GM18508 (cell line): ENCODE results near the gene G2E3.
"Not testable (repeated sequence)": the region's sequence is repeated elsewhere in the genome, so short reads cannot be mapped to it uniquely, and the experiment has no call there.

Experiments used
- ATAC-seq: cut with Tn5 transposase; IDR thresholded peaks from one replicate; pipeline ENCODE4 v1.9.1; 2021; ENCODE audit warnings: moderate number of reproducible peaks; ENCODE audit not compliant: insufficient read depth, unreplicated experiment

The G2E3 gene

GRCh38 chr14:30600922-30601918 is 42.3 kb downstream of the G2E3 start:
- ATAC-seq, result no peak

DNA sequence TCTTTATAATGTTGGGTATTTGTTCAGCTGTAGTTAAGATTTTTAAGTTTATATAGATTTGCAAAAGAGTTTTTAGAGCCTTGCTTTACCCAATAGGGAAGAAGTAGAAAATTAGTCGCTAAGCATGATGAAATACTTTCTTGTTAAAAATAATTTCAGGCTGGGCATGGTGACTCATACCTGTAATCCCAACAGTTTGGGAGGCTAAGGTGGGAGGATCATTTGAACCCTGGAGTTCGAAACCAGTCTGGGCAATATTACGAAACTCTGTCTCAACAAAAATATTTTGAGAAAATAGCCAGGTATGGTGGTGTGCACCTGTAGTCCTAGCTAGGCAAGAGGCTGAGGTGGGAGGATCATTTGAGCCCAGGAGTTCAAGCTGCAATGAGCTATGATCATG is 44.4 kb downstream of the G2E3 start:
- no peak for ATAC-seq

- not testable (repeated sequence) for ATAC-seq
Observed at GRCh38 chr14:30604696-30605095, 45.7 kb downstream of the G2E3 start.

DNA sequence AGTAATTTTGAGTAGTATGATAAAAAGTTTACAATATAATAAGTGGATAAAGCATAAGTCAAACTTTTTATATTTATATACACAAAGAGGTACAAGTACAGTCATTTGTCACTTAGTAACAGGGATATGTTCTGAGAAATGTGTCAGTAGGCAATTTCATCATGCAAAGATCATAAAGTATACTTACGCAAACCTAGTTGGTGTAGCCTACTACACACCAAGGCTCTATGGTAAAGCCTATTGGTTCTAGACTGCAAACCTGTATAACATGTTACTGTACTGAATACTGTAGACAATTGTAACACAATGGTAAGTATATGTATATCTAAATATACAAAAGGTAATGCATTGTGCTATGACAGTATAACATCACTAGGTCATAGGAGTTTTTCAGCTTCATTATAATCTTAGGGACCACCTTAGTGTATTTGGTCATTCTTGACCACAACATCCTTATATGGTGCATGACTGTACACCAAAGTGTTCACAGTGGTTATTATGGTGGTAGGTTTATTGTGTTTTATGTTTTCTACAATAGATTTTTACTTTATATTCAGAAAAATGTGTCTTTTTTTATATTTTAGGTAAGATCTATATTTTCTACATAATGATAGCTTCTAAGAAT is 48.3 kb downstream of the G2E3 start:
- no peak for ATAC-seq

DNA sequence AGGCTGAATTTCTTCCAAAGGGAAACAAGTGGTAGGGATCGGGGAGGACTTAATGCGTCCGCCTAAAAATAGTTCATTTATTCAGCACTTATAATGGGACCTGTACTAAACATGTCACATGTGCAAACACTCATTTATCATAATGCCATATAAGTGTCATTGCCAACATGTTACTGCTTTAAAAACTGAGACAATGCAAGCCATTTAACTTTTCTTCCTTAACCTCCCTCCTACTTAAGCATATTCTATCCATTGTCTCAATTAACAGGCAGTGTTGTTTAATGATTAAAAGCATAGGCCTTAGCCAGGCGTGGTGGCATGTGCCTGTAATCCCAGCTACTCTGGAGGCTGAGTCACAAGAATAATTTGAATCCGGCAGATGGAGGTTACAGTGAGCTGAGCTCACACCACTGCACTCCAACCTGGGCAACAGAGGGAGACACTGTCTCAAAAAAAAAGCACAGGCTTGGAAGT is 49.6 kb downstream of the G2E3 start:
- no peak for ATAC-seq

GRCh38 chr14:30610787-30611343 is 51.9 kb downstream of the G2E3 start:
- no peak for ATAC-seq

- ATAC-seq, result no peak
Observed at GRCh38 chr14:30614155-30614554, 55.2 kb downstream of the G2E3 start.

DNA sequence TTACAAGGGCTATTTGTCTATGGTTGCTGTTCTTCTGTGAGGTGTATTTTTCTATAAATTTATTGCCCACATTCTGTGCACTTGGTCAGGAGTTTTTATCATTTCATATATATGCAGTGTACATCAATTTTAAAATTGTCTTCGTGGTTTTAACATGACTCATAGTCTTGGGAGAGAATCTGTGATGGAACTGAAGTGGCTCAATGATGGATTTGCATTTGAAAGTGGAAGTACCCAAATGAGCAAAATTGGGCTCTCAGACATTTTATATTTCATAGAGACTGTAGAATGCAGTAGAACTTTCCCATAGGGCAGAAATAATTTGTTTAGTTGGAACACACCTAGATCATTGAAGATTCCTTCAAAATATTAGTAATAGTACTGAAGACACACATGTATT is 61.2 kb downstream of the G2E3 start:
- peak; percentile 38 for ATAC-seq

DNA sequence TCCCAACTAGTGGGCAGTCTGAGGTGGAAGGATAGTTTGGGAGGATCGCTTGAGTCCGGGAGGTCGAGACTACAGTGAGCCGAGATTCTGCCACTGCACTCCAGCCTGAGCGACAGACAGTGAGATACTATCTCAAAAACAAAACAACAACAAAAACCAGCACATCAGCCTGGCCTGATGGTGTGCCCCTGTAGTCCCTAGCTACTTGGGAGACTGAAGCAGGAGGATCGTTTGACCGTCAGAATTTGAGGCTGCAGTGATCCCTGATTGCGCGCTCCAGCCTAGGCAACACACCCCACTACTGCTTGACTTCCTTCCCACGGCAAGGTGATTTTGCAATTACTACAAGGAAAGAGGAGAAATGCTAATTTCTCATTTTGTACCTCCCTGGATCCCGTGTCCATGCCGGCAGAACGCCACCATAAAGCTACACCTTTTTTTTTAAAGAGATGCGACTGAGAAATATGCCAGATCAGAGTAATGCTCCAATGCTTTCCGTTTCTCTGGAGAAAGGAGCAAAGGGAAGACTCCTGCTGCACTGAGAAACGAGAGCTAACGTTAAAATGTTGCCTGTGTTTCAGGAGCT is 62.5 kb downstream of the G2E3 start:
- no peak for ATAC-seq

DNA sequence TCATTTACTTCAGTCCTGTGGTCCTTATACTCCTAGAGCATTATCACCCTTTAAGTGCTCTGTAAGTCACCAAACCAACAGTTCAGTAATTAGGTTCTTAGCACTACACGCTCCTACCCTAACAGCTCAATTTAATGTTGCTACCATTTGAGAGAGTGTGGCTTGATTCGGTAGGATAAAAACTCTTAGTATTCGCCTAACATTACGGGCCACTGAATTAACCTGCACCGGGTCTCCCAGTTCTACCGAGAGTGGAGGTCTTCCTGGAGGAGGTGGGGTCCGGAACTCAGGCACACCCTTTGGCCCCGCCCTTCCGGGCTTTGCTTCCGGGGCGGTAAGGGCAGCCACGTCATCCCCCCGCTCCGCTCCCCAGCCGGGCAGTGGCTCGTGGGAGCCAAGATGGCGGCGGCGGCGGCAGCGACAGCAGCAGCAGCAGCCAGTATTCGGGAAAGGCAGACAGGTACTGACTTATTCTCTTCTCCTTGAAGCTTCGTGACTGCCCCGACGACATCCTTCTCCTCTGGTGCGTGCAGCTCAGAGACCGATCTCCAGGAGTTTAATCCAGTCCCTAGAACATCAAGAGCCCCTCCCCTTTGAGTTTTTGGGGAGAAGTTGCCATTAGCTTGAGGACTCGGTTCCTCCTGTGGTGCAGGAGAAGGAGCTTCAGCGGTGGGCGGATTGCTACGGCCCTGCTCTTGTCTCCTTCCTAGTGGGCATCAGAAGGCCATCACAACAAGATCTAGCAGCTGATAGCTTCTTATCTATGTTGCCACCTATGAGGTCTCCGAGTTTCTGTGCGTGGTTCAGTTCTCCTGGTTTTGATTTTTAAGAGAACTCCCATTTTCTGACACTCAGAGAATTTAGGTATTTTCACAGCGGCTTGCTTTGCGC is 63.2 kb downstream of the G2E3 start, which contains the start of gene SCFD1:
Gene SCFD1, plus strand, starts transcription at position 380 of the 891 bp plus-strand sequence. Its CDS starts 20 bp downstream, at position 400.
- ATAC-seq, result peak; percentile 63

GRCh38 chr14:30623412-30624131 is 64.6 kb downstream of the G2E3 start:
- ATAC-seq, result no peak

GRCh38 chr14:30624132-30624423 is 65.1 kb downstream of the G2E3 start:
- no peak for ATAC-seq

DNA sequence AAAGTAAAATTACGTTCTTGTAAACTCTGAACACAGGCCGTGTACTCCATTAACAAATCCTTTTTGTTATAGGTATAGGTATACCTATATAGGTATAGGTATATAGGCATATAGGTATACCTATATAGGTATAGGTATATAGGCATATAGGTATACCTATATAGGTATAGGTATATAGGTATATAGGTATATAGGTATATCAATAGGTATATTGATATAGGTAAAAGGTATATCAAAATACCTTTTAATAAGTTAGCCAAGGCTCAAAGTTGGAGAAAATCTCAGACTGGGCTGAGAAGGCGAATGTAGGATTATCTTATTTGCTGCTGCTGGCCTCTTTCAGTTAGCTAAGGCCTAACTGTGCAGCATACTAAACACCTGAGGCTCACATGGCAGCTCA is 66.6 kb downstream of the G2E3 start:
- ATAC-seq, result no peak

DNA sequence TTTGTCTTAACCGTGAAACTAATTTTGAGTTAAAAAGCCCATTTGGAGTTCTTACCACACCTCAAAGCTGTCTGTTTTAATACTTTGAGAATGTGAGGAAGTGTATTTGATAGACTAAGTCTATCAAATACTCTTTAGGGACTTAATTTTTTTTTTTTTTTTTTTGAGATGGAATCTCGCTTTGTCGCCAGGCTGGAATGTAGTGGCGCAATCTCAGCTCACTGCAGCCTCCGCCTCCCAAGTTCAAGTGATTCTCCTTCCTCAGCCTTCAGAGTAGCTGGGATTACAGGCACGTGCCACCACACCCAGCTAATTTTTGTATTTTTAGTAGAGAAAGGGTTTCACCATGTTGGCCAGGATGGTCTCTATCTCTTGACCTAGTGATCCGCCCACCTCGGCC is 70.5 kb downstream of the G2E3 start:
- ATAC-seq, result not testable (repeated sequence)

DNA sequence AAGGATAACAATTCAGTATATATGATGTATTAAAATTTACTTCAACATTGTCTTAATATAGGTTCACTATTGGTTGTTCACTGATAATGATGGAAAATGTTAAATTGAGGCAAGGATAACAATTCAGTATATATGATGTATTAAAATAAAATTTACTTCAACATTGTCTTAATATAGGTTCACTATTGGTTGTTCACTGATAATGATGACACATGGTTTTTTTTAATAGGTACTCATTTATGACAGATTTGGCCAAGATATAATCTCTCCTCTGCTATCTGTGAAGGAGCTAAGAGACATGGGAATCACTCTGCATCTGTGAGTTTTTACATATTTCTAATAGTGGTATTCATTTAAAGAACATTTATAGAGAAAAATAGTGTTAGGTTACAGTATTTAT is 71.3 kb downstream of the G2E3 start:
- no peak for ATAC-seq

DNA sequence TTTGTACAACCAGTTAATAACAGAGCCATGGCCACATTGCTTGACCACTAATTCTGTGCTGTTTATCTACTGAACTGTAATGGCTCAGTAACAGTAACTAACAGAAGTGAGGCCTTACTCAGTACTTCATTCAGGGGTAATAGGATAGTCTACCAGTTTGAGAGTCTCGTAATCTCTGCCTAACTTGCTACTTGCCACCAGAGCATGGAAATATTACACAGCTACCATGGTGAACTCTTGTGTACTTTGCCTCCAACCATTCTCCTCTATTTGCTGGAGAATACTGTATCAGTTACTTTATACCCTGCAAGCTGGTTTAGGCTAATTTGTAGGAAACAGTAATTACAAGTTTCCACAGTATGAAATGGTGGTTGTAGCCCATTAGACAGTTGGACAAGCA is 73.8 kb downstream of the G2E3 start:
- no peak for ATAC-seq

DNA sequence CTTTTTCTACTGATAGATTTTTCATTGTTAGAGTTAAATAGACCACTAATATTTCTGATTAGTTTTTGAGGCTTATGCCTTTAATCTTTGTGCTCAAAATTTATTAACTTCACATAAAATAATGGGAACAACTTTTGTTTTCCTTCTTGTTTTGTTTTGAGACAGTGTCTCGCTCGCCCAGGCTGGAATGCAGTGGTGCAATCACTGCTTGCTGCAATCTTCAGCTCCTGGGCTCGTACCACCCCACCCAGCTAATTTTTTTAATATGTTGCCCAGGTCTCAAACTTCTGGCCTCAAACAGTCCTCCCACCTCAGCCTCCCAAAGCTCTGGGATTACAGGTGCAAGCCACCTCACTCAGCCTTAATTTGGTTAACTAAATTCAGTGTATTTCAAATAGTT is 80.0 kb downstream of the G2E3 start:
- ATAC-seq, result no peak

DNA sequence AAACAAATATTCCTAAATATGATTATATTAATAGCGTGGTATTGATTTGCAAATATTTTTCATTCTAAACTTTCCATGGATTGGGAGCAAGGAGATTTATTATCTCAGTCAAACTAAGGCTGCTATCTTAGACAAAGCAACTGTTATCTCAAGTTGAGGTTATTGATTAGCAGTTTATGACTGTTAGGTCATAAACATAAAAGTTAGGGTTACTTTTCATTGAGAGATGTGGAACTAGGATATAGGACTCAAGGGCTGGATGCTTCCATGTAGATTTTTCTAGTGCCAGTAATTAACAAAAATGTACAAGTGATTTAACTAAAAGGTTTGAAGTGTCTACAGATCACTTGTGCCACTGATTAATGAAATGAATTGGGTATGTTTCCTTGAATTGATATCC is 82.2 kb downstream of the G2E3 start:
- no peak for ATAC-seq

DNA sequence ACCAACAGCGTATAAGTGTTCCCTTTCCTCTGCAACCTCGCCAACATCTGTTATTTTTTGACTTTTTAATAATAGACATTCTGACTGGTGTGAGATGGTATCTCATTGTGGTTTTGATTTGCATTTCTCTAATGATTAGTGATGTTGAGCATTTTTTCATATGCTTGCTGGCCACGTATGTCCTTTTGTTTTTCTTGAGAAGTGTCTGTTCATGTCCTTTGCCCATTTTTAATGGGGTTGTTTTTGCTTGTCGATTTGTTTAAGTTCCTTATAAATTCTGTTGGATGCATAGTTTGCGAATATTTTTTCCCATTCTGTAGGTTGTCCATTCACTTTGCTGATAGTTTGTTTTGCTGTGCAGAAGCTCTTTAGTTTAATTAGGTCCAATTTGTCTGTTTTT is 85.5 kb downstream of the G2E3 start:
- ATAC-seq, result not testable (repeated sequence)
